Transverse colon (tissue), 4 donors: ENCODE results near the gene SGSM1.

Experiments
- EP300 ChIP-seq: sonication (generic); formaldehyde crosslinking; IDR thresholded peaks from one replicate; pipeline ENCODE4 v1.6.1; 2017; ENCODE audit warnings: antibody characterized with exemption, low read depth
- POLR2A ChIP-seq: fragments of 450-650 bp; IDR thresholded peaks from one replicate; pipeline ENCODE4 v1.6.1; 2016; ENCODE audit warnings: antibody characterized with exemption, mild to moderate bottlenecking, moderate library complexity
- POLR2AphosphoS5 ChIP-seq, 3 donors: sonication (generic); formaldehyde crosslinking; IDR thresholded peaks; one replicate each; pipeline ENCODE4 v1.6.1; 2016; ENCODE audit warnings: antibody characterized with exemption in 3 of 3
- TF ChIP-seq, protein P1 (sequence below), 5 experiments: fragments of 200-600 bp in 3 of 5; fragments of 450-650 bp in 2 of 5; sonication (generic) in 3 of 5; IDR thresholded peaks; 1 replicate in 2 of 5; 2 replicates in 3 of 5; pipeline ENCODE4 v1.5.1; 2016 to 2017; ENCODE audit warnings: antibody characterized with exemption in 5 of 5, inconsistent platforms in 3 of 5, mild to moderate bottlenecking in 2 of 5, moderate library complexity in 1 of 5

DNA sequence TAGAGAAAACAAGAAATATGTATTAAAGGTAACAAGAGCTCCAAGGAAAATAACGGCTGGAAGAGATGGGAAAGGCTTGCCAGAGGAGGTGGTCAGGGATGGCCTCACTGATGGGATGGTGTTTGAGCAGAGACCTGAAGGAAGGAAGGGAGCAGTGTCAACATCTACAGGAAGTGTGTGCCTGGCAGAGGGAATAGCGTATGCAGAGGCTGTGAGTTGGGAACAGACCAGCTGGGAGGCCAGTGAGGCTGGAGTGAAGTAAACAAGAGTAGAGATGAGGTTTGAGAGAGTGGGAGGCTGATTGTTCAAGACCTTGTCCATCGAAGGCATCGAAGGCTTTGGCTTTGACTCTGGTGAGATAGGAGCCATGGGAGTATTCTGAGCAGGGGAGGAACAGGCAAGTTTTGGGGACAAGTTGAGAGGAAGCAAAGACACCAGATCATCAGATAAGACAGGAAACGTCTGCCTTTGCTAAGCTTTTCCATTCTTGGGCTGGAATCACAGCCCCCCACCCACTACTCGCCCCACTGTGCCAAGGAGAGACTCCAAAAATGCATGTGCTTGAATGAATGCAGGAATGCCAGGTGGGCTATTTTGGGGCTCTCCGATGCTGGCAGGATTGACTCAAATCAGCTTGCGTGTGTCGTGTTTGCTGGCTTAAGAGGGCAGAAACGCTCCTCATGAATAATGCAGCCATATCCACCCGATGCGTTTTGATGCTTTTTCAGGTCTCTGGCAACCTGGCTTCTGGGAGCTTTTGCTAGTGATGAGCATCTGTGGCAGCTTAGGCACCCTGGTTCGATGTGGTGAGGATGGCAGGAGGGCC lies 7.2 kb downstream of the SGSM1 start:
- TF ChIP-seq, protein P1, sequence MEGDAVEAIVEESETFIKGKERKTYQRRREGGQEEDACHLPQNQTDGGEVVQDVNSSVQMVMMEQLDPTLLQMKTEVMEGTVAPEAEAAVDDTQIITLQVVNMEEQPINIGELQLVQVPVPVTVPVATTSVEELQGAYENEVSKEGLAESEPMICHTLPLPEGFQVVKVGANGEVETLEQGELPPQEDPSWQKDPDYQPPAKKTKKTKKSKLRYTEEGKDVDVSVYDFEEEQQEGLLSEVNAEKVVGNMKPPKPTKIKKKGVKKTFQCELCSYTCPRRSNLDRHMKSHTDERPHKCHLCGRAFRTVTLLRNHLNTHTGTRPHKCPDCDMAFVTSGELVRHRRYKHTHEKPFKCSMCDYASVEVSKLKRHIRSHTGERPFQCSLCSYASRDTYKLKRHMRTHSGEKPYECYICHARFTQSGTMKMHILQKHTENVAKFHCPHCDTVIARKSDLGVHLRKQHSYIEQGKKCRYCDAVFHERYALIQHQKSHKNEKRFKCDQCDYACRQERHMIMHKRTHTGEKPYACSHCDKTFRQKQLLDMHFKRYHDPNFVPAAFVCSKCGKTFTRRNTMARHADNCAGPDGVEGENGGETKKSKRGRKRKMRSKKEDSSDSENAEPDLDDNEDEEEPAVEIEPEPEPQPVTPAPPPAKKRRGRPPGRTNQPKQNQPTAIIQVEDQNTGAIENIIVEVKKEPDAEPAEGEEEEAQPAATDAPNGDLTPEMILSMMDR (IDR thresholded peaks at IDR 0.05) = no peak
- TF ChIP-seq POLR2A (no peak), EP300 (no peak), POLR2AphosphoS5 (IDR thresholded peaks at IDR 0.05) (no peak)
